SU-DHL-6 (cell line): ENCODE data around the gene ARL4A.

Experiments used
- EZH2phosphoT487 ChIP-seq: fragments of 200-600 bp; sonication (generic), shearing (Covaris generic); conservative IDR thresholded peaks from 2 replicates; pipeline ENCODE4 v1.6.1; 2018; ENCODE audit warnings: mild to moderate bottlenecking, antibody characterized with exemption, low read length, moderate library complexity, mixed read lengths
- TF ChIP-seq, protein P1 (sequence below): fragments of 200-600 bp; sonication (generic); IDR thresholded peaks from one replicate; pipeline ENCODE4 v1.5.1; 2017; ENCODE audit warnings: antibody characterized with exemption, mild to moderate bottlenecking, low read length, moderate library complexity; ENCODE audit not compliant: insufficient read depth, poor library complexity, severe bottlenecking

GRCh38 chr7:12703881-12704280, 16.4 kb downstream of the ARL4A start:
- TF ChIP-seq, protein P1, sequence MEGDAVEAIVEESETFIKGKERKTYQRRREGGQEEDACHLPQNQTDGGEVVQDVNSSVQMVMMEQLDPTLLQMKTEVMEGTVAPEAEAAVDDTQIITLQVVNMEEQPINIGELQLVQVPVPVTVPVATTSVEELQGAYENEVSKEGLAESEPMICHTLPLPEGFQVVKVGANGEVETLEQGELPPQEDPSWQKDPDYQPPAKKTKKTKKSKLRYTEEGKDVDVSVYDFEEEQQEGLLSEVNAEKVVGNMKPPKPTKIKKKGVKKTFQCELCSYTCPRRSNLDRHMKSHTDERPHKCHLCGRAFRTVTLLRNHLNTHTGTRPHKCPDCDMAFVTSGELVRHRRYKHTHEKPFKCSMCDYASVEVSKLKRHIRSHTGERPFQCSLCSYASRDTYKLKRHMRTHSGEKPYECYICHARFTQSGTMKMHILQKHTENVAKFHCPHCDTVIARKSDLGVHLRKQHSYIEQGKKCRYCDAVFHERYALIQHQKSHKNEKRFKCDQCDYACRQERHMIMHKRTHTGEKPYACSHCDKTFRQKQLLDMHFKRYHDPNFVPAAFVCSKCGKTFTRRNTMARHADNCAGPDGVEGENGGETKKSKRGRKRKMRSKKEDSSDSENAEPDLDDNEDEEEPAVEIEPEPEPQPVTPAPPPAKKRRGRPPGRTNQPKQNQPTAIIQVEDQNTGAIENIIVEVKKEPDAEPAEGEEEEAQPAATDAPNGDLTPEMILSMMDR, result no peak
- TF ChIP-seq EZH2phosphoT487, result no peak
